Activated naive CD8-positive, alpha-beta T cell treated with anti-CD3 and anti-CD28 coated beads, Interleukin-2, amount 50 U/mL, for 16 hours (primary cell): Measurements from ENCODE around the gene DYNC2LI1.

Source experiments
- DNase-seq: peaks from one replicate; pipeline ENCODE4 v3.0.0-alpha.2; 2020; ENCODE audit warnings: low read depth, low spot score

The DYNC2LI1 gene

GRCh38 chr2:43846140-43846793, 72.4 kb downstream of the DYNC2LI1 start:
- DNase-seq, result no peak

- DNase-seq, result no peak
Measured at GRCh38 chr2:43848214-43848613, 74.4 kb downstream of the DYNC2LI1 start.

GRCh38 chr2:43851011-43851980, 77.5 kb downstream of the DYNC2LI1 start:
- no peak for DNase-seq

DNA sequence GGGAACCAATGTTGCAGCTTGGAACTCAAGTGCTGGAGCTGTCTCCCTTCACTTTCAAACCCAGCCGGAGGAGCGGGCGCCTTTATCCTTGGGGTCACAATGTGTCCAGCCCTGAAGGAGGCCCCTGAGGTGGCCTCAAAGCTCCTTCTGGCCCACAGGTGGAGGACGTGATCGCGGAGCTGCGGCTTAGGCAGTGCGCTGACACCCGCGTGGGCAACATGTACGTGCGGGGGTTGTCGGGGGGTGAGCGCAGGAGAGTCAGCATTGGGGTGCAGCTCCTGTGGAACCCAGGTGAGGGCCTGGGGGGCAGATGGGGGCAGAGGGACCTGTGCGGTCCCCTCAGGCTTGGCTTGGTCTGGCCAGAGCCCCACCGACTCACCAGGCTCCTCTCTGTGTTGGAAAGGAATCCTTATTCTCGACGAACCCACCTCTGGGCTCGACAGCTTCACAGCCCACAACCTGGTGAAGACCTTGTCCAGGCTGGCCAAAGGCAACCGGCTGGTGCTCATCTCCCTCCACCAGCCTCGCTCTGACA, 78.4 kb downstream of the DYNC2LI1 start:
- DNase-seq, result no peak

DNA sequence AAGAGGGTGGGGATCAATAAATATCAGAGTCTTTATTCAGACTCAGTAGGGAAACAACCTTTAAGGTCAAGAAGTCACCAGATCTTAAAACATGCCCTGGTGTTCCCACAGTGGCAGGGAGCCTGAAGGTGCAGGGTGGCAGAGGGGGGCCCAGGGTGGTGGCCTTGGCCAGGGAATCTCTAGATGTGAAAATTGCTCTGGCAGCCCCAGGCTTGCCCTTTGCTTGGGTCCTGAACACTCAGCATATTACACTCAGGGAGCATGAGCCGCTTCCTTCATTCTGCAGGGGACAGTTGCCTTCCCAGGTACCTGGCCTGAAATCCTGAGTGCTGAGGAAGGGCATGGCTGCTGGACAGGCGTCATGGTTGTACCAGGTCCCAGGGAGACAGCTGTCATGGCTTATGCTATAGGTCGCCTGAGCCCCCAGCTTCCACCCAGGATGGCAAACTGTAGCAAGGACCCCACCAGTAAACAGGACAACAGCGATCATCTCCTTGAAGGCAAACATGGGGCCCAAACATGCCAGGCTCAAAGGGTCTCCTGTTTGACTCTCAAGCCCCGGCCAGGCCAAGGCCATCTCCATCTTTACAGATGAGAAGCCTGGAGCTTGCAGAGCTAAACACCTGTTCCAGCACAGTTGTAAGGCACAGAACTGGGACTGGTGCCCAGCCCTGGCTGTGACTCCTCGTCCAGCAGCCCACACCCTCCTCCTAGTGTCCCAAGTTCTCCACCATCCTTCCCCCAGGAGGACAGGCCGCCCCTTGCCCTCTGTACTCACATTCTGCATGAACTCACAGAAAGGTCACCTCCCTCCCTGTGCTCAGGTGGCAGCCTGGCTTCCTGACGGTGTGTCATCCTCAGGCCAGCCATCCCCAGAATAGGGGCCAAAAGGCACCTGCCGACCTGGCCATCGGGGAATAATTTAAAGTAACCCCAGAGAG, 79.6 kb downstream of the DYNC2LI1 start:
- DNase-seq, result no peak

DNA sequence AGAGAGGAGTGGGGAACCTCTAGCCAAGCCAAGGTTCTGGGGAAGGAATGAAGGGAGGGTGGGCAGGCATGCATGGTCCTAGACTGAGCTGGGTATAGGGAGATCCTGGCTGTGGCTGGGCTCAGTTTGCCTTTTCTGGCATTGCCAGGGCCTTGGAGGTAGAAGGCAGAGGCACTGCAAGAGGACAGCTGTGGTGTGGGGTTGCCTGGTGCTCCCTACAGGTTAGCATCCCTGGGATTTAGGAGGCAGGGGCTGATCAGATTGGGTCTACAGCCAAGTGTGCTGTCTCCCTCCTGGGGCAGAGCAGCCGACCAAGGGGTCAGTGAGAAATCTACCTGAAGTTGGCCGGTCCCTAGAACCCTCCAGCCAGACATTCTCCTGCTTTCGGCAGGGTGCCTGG, 80.8 kb downstream of the DYNC2LI1 start:
- DNase-seq, result no peak

- no peak for DNase-seq
Measured at GRCh38 chr2:43855292-43855691, 81.5 kb downstream of the DYNC2LI1 start.
